ENCODE measurements around the gene SPHKAP.
"Not testable (repeated sequence)": the region's sequence is repeated elsewhere in the genome, so short reads cannot be mapped to it uniquely, and the experiment has no call there.

The SPHKAP gene

GRCh38 chr2:228181098-228182019 is at the start of gene SPHKAP:
Gene SPHKAP (minus strand): TSS chr2:228181687. CDS start chr2:228181598, 89 bp downstream.
- DNase-seq (ENCODE audit: low read depth): no peak

GRCh38 chr2:228227466-228227865 is 46.0 kb upstream of the SPHKAP start:
- DNase-seq (ENCODE audit: low read depth): no peak

GRCh38 chr2:228224410-228224809 is 42.9 kb upstream of the SPHKAP start:
- no peak for DNase-seq (ENCODE audit: low read depth)

- not testable (repeated sequence) for DNase-seq (ENCODE audit: low read depth)
These were observed 37.1 kb upstream of the SPHKAP start for GRCh38 chr2:228218593-228218992.

GRCh38 chr2:228197504-228197903 is 16.0 kb upstream of the SPHKAP start:
- DNase-seq (ENCODE audit: low read depth): no peak

GRCh38 chr2:228180181-228181097 is 1.0 kb downstream of the SPHKAP start:
- DNase-seq (ENCODE audit: low read depth): no peak

- DNase-seq (ENCODE audit: low read depth): no peak
These were observed 14.2 kb downstream of the SPHKAP start for GRCh38 chr2:228167290-228167689.

GRCh38 chr2:228164718-228165117 is 16.8 kb downstream of the SPHKAP start:
- DNase-seq (ENCODE audit: low read depth): no peak

GRCh38 chr2:228157841-228158240 is 23.6 kb downstream of the SPHKAP start:
- no peak for DNase-seq (ENCODE audit: low read depth)

- no peak for DNase-seq (ENCODE audit: low read depth)
These were observed 36.5 kb downstream of the SPHKAP start for GRCh38 chr2:228144961-228145360.

GRCh38 chr2:228140934-228141528 is 40.5 kb downstream of the SPHKAP start:
- DNase-seq (ENCODE audit: low read depth): no peak

GRCh38 chr2:228136027-228136426 is 45.5 kb downstream of the SPHKAP start:
- no peak for DNase-seq (ENCODE audit: low read depth)

- DNase-seq (ENCODE audit: low read depth): no peak
These were observed 46.2 kb downstream of the SPHKAP start for GRCh38 chr2:228135300-228135699.

- no peak for DNase-seq (ENCODE audit: low read depth)
These were observed 49.7 kb downstream of the SPHKAP start for GRCh38 chr2:228131833-228132232.

- no peak for DNase-seq (ENCODE audit: low read depth)
These were observed 55.1 kb downstream of the SPHKAP start for GRCh38 chr2:228126401-228126800.

- DNase-seq (ENCODE audit: low read depth): no peak
These were observed 62.5 kb downstream of the SPHKAP start for GRCh38 chr2:228118940-228119339.

- no peak for DNase-seq (ENCODE audit: low read depth)
These were observed 73.6 kb downstream of the SPHKAP start for GRCh38 chr2:228107846-228108245.

- DNase-seq (ENCODE audit: low read depth): no peak
These were observed 75.8 kb downstream of the SPHKAP start for GRCh38 chr2:228105526-228106250.

GRCh38 chr2:228104215-228104614 is 77.3 kb downstream of the SPHKAP start:
- no peak for DNase-seq (ENCODE audit: low read depth)

GRCh38 chr2:228103379-228103778 is 78.1 kb downstream of the SPHKAP start:
- no peak for DNase-seq (ENCODE audit: low read depth)

- no peak for DNase-seq (ENCODE audit: low read depth)
These were observed 78.5 kb downstream of the SPHKAP start for GRCh38 chr2:228102949-228103348.
